GM19025 (cell line): ENCODE results near the gene MSANTD3.
A peak's percentile ranks its signal among the peaks of the same experiment; 100 is the strongest.
"Not testable (repeated sequence)": the region's sequence is repeated elsewhere in the genome, so short reads cannot be mapped to it uniquely, and the experiment has no call there.

ENCODE experiments used
- ATAC-seq: cut with Tn5 transposase; IDR thresholded peaks from one replicate; pipeline ENCODE4 v1.9.1; 2021; ENCODE audit warnings: mild to moderate bottlenecking, low read depth, moderate library complexity; ENCODE audit not compliant: unreplicated experiment

MSANTD3 gene, protein sequence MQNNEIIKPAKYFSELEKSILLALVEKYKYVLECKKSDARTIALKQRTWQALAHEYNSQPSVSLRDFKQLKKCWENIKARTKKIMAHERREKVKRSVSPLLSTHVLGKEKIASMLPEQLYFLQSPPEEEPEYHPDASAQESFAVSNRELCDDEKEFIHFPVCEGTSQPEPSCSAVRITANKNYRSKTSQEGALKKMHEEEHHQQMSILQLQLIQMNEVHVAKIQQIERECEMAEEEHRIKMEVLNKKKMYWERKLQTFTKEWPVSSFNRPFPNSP

DNA sequence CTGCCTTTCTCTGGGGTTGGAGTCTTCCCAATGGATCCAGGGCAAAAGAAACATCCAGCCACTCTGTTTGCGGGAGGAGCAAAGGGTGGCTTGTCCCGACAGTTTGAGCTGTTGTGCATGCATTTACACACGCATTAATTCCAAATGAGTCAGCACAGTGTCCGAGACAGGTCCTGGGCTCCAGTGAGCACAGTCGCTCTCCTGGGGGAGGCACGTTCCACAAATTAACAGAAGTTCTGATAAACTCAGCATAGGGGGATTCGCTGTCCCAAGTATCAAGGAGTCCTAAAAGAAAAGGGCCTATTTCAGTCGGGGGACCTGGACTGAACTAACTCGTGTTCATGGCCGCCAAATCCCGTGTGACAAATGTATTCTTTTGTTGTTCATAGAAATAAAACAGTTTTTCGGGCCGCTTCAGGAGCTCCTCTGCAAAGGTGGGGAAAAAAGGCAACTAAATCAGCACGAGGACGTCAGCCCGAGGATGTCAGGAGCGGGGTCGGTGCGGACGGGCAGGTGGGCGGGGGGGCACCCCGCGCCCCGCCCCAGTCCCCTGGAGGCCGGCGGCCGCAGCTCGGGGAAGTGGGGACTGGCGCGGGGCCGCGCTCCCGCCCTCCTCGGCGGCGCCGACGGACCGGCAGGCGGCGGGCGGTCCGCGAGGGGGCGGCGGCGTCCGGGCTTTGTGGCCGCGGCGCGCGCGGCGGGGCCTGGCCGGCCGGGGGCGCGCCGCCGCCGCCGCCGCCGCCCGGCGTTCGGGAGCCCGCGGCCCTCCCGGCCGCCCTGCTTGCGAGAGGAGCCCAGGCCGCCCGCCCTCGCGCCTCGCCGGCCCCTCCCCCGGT is at the start of gene MSANTD3:
TSS of gene MSANTD3 (plus strand) at position 614 of the 836 bp plus-strand sequence. CDS start 14,796 bp downstream, outside the sequence.
- peak; percentile 78 for ATAC-seq

DNA sequence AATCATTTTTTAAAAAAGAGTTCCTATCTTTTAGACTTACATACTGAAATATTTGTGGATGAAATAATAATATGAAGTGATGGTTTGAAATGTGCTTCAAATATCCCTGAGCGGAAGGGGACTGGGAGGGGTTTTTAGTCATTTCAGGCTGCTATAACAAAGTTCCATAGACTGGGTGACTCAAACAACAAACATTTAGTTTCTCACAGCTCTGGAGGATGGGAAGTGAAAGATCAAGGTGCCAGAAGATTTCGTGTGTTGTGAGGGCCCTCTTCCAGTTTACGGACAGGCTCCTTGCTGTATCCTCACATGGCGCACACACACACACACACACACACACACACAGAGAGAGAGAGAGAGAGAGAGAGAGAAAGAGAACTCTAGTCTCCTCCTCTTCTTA is 47.1 kb upstream of the MSANTD3 start:
- no peak for ATAC-seq

DNA sequence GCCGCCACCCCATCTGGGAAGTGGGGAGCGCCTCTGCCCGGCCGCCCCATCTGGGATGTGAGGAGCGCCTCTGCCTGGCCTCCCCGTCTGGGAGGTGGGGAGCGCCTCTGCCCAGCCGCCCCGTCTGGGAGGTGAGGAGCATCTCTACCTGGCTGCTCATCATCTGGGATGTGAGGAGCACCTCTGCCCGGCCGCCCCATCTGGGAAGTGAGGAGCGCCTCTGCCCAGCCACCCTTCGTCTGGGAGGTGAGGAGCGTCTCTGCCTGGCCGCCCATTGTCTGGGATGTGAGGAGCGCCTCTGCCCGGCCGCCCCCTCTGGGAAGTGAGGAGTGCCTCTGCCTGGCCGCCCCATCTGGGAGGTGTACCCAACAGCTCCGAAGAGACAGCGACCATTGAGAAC is 34.0 kb upstream of the MSANTD3 start:
- ATAC-seq = not testable (repeated sequence)

DNA sequence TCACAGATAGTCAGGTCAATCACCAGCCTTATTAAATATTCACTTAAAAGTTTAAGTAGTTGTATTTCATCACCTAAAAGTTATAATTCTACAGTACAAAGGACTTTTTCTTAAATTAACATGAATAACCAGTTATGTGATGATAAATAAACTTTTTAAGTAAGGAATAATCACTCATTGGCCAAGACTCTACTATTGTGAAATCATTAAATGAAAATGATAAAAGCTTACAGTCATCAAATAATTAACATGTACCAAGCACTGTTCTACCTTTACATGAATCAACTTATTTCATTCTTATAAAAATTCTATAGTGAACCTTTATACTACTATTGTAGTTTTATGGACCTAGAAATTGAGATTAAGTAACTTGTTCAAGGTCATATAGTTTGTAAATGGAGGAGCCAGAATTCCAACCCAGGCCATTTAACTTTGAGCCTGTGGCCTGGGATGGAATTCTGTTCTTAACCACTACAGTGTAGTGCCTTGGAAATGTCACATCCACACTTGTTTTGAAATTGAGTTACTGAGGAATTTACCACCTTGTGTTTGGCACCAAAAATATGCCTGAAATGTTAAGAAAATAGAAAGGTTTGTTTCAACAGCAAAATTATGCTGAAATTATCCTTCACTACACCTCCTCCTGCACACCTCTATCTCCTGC is 32.8 kb upstream of the MSANTD3 start:
- no peak for ATAC-seq

DNA sequence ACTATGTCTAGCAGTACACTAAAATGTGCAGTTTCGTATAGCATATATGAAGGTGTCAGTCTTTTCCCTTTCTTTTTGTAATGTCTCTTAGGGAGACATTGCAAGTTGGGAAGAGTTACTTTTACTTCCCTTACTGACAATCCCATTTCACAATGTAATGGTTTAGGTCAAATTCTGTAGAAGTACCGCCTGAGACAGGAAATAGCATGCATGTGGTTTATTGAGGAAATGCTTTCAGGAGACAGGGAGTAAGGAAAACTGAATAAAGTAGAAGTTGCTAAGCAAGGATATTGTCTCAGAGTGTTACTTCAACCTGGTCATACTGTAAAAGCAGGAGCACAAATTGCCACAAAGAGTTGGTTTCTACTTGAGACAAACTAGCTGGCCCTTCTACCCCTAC is 32.1 kb upstream of the MSANTD3 start:
- ATAC-seq = no peak

DNA sequence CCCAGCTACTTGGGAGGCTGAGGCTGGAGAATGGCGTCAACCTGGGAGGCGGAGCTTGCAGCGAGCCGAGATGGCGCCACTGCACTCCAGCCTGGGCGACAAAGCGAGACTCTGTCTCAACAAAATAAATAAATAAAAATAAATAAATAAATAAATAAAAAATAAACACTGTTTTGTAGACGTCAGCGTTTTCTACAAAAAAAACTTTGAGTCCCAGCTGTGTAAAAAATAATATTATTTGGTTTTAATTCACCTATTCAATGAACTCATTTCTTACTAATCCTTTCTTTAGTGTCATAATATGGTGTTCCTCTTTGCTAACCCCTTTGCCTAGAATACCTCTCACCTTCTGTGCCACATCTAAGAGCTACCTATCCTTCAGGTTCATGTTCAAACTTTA is 30.2 kb upstream of the MSANTD3 start:
- ATAC-seq = no peak

DNA sequence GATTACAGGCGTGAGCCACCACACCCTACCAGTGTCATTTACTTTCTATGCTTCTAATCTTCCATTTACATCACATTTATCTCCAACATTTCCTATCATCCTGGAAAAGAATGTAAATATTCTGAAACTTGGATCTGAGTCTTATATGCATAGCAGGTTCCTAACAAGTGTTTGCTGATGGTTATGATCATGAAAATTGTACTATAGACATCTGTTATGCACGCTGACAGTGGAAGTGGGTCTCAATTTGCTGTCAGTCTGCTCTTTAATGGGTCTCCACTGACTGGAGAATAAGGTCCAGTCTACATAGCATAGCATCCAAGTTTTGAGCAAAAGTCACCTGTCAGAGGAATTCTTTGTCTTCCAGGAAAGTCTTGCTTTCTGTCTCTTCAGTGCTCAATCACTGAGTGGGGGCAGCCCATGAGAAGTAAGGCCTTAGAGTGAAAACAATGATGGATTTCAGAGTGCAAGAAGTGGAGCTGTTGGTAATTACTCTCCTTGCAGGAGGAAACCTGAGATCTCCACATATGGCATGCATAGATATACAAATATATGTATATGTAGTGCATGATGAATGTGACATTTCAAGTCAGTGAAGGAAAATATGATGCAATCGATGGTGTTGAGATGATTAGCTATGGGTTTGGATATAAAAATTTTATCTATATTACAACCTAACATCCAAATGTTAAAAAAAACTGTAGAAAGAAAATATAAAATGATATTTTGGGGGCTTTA is 29.2 kb upstream of the MSANTD3 start:
- no peak for ATAC-seq

DNA sequence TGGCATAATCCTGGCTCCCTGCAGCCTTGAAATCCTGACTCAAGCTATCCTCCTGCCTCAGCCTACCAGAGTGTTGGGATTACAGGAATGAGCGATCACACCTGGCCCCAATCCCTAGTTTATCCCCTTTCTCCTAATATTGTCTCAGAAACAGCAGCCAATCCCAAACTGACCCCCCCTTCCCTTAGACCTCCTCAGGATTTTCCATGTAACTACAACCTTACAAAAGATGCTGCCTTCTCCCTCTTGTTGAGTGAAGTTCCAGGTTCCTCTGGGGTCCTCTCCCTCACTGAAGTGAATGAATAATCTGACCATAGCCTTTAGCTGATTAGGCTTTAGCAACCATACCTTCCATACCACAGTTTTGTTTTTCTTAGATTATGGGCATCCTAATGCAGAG is 25.9 kb upstream of the MSANTD3 start:
- ATAC-seq = no peak

DNA sequence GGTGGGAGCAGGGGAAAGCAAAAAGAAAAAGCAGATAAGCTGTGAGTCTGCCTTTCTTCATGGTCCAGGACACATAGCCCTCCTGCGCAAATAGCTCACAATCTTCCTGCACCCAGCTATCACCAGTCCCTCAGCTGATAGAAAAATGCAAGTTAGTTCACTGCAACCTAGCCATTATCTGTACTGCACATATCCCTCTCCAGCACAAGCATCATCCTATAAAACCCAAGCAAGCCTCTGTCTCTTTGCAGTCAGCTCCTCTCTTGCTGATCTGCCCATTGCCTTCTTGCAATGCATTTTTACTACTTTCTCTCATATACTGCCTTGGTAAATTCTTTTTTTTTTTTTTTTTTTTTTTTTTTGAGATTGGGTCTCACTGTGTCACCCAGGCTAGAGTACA is 20.0 kb upstream of the MSANTD3 start:
- no peak for ATAC-seq

DNA sequence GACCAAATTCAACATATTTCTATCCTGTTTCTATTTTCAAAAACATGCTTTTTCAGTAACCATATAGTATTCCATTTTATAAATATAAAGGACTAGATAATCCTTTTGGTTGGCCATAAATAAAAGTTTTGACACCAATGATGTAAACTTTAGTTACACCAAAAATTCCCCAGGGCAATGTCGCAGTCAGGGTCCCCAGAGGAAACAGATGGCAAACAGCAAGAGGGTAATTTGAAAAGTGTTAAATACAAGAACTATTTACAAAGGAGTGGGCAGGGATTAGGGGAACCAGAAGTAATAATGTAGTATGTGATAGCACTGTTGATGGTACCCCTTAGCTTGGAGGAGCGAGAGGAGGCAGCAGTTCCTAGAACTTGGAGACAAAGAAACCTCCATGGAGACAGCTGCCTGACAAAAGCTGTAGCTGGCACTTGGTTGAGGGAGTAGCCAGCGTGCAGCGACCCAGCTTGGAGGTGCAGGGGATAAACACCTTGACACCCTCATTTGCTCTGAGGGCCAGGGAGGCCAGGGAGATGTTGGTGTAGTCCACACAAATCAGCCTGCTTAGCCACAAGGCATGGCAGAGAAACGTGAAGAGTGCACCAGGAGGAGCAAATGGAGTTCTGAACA is 18.3 kb upstream of the MSANTD3 start:
- no peak for ATAC-seq

DNA sequence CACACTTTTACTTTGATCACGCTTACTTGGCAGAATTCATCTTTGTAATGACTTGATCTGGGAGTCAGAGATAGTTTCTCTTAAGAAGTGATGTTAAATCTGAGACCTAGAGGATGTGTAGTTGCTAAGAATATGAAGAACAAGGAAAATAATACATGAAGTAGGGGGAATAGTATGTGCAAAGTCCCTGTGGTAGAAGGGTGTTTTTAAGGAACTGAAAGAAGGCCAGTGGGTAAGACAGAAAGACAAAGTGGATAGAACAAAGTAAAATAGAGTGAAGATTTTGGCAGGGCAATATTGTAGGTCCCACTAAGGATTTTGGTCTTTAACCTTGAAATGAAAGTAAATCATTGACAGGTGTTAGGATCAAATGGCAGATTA is 17.8 kb upstream of the MSANTD3 start:
- no peak for ATAC-seq

DNA sequence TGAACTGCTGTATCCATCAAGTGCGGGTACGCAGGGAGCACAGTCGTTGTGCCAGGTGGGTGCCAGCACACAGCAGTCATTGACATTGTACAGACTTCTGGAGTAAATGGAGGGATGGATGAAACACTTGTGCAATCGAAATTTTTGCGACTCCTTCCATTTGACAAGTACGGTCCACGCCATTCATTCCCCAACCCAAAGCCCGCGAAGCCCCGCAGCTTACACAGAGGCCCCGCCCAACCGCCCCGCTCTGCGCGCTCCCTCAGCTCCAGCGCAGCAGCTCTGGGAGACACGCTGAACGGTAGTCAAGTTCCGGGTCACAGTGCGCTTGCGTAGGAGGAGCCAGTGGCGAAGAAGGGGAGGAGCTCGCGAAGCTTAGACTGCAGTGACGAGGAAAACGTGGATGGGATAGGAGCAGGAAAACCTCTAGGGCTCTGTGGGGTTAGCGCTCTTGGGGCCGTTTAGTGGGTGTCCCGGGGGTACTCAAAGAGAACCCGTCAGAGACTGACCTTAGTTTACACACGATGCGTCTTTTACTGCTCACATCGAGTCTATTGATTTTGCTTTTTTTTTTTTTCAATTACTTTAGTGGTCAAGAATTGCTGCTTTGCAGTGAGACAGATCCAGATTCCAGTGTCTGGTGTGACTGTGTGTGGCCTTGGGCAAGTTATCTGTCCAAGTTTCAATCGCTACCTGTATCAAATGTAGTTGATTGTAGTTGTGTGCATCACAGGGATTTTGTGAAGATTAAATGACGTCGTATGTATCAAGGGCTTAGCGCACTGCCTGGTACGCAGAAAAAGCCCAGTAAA is 15.3 kb upstream of the MSANTD3 start:
- peak; percentile 100 for ATAC-seq

DNA sequence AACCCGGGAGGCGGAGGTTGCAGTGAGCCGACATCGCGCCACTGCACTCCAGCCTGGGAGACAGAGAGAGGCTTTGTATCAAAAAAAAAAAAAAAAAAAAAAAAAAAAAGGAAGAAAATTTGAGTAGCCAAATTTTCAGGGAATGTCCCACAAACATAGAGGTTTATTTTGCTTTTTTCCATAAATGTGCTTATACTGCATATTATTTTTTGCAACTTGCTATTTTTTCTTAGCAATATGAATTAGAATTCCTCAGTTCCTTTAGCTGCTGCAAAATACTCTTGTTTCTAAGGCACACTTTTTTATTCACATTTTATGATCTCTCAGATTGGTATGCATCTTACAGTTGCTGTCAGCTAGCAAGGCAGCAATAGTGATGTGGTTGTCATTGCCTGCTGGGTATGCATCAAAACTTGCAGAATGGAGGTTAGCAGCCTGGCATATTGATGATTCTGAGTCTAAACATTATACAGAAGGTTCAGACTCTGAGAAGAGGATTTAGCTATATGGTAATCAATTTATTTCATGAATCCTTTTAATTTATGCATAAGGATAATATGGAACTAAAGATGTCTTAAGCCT is 13.0 kb upstream of the MSANTD3 start:
- no peak for ATAC-seq

DNA sequence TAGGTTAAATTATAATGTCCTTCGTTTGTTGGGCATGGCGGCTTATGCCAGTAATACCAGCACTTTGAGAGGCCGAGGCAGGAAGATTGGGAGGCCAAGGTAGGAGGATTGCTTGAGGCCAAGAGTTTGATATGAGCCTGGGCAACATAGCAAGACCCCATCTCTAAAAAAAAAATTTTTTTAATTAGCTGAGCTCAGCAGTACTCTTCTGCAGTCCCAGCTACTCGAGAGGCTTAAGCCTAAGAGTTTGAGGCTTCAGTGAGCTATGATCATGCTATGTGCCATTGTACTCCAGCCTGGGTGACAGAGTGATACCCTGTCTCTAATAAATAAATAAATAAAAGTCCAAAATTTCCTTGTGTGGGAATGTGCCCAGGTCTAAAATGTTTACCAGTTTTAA is 9.1 kb upstream of the MSANTD3 start:
- no peak for ATAC-seq

DNA sequence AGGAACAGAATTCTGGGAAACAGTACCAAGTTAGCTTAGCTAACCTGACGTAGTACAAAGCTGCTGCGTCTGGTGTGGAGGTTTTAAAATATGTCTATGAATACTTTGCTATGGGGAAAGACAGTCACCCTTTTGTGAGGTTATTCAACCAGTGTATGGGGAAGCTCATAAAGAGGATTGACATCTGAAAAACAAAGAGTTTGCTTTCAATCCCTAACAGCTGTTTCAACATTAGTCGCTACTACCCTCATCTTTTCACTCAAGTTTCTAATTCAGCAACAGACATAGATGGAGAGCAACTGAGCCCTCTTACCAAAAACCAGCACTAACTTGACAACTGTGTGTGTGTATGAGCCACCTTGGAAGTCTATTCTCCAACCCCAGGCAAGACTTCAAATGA is 7.8 kb upstream of the MSANTD3 start:
- no peak for ATAC-seq

DNA sequence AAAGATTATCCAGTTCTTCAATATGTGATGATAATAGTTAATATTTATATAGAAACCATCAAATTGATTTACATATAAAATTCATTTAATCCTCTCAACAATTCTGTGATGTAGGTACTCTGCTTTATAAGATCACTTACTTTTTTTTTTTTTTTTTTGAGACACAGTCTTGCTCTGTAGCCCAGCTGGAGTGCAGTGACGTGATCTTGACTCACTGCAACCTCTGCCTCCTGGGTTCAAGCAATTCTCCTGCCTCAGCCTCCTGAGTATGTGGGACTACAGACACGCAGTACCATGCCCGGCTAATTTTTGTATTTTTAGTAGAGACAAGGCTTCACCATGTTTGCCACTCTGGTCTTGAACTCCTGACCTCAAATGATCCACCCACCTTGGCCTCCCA is 5.8 kb upstream of the MSANTD3 start:
- ATAC-seq = not testable (repeated sequence)

DNA sequence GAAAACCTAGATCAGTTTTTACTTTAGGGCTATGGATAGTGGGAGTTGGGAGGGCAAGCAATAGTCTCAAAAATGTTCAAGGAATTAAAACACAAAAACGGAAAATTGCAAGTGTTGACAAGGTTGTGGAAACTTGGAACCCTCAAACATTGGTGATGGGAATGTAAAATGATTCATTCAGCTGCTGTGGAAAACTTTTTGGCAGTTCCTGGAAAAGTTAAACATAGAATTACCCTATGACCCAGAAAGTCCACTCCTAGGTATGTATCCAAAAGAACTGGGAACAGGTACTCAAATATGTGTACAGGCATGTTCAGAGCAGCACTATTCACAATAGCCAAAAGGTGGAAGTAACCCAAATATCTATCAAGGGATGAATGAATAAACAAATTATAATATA is 1.2 kb upstream of the MSANTD3 start:
- ATAC-seq = no peak

DNA sequence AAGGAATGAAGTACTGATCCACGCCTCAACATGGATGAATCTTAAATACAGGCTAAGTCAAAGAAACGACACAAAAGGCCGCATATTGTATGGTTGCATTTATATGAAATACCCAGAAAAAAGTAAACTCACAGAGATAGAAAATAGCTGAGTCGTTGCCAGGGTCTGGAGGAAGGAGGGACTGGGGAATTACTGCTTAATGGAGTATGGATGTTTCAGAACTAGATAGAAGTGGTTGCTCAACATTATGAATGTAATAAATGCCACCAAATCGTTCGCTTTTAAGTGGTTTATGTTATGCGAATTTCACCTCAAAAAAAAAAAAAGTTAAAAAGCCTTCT is 784 bp upstream of the MSANTD3 start:
- ATAC-seq = no peak
